ENCODE data around the gene SLC6A12. TPM values are rescaled to one million over a fixed set of nuclear protein-coding genes. Genes with fewer than 3 reads are reported as not detected.
A peak's percentile ranks its signal among the peaks of the same experiment; 100 is the strongest.

SLC6A12 gene
- total and polyA plus RNA-seq, 9 of the 15 experiments (the other 6 are each of a cell fraction or from before 2014, with no cell fraction given) = not detected

- DNase-seq (ENCODE audit: extremely low read depth in 1 of 4, low spot score in 3 of 4) = peak in 1 of 4 experiments; percentile 8
- no TSS peak for BruUV-seq (replicated peaks)
- H3K79me2 ChIP-seq (ENCODE audit: control insufficient read depth, insufficient read depth, low read length) = no peaks in the 10 kb centered on the region
- peaks cover 0 to 12% of the 10 kb centered on the region in 2 experiments; a peak in 3 of 5 replicates for H3K4me1 ChIP-seq (replicated peaks in 1 of 2; ENCODE audit: control insufficient read depth in 2 of 2, insufficient read depth in 2 of 2, low read length in 2 of 2)
- peaks cover 0 to 3% of the 10 kb centered on the region in 2 experiments; a peak in 2 of 5 replicates for H3K27me3 ChIP-seq (ENCODE audit: control insufficient read depth in 2 of 2, insufficient read depth in 2 of 2, low read length in 2 of 2)
- H3K9me1 ChIP-seq (ENCODE audit: control insufficient read depth, insufficient read depth, low read length) = no peaks in the 10 kb centered on the region
- ATAC-seq = peak; percentile 68
- TF ChIP-seq VEZF1 (CRISPR knock-in tag; IDR thresholded peaks at IDR 0.05) (peak; percentile 52; the same call in 1 of the 2 replicates), MYC (IDR thresholded peaks at IDR 0.05; ENCODE audit: low read depth, low read length) (no peak), MYC (CRISPR knock-in tag; IDR thresholded peaks at IDR 0.05; ENCODE audit: borderline replicate concordance, low read depth) (no peak)
- no peaks in the 10 kb centered on the region for H3K36me3 ChIP-seq (ENCODE audit: control insufficient read depth, insufficient read depth, low read length)
- ChIA-PET CTCF (ENCODE audit: low intra/inter-chr PET ratio) (no interaction called here), POLR2A (no interaction called here)
- no peaks in the 10 kb centered on the region for H4K20me1 ChIP-seq (replicated peaks; ENCODE audit: control insufficient read depth, insufficient read depth, low read length)
- H2AFZ ChIP-seq (ENCODE audit: low read depth, low read length) = peak within 1 kb of the TSS; percentile 43
- H3K27ac ChIP-seq (ENCODE audit: extremely low read depth, low read depth, low read length) = no peak within 1 kb of the TSS; the same call in 2 of the 3 replicates
- H3K9ac ChIP-seq (ENCODE audit: insufficient read depth in 1 of 2, low read depth in 2 of 2, low read length in 2 of 2) = no peak within 1 kb of the TSS
- no peak within 1 kb of the TSS for H3K4me2 ChIP-seq (ENCODE audit: insufficient read depth, low read length)
- no peaks in the 10 kb centered on the region for H3K9me3 ChIP-seq (replicated peaks; ENCODE audit: control insufficient read depth, insufficient read depth, low read depth, low read length)
- WGBS (ENCODE audit: insufficient coverage, low coverage, missing lambda C conversion rate) = 20% methylated on average over 5 of the region's 7 CpGs
- in situ Hi-C loops (cut with MboI) (no loop called here), intact Hi-C loops (cut with micrococcal nuclease) (no loop called here)
- no peak within 1 kb of the TSS for H3K4me3 ChIP-seq
- FAIRE-seq = no peak
These were observed 48.9 kb upstream of the SLC6A12 start, which contains the start of gene SLC6A13 for GRCh38 chr12:262817-263216. Gene SLC6A13 (minus strand): TSS chr12:262836. CDS start chr12:260052, 2,784 bp downstream.

- TF ChIP-seq SMC3 (conservative IDR thresholded peaks at IDR 0.05; ENCODE audit: insufficient read depth, low read depth, low read length) (no peak), KLF13 (tag; IDR thresholded peaks at IDR 0.05; ENCODE audit: borderline replicate concordance, low read depth) (no peak), ZNF79 (CRISPR knock-in tag; IDR thresholded peaks at IDR 0.05; ENCODE audit: low read depth) (no peak), TFAP4 (CRISPR knock-in tag; IDR thresholded peaks at IDR 0.05; ENCODE audit: borderline replicate concordance) (no peak), FOXP1 (CRISPR knock-in tag; IDR thresholded peaks at IDR 0.05) (no peak), ZBTB8A (IDR thresholded peaks at IDR 0.05; ENCODE audit: partially characterized antibody) (no peak), MEF2D (tag; conservative IDR thresholded peaks at IDR 0.05; ENCODE audit: low read depth) (no peak), HES1 (IDR thresholded peaks at IDR 0.05; ENCODE audit: low read depth) (no peak), BRD9 (IDR thresholded peaks at IDR 0.05; ENCODE audit: low read depth, partially characterized antibody) (no peak)
- no peak for ATAC-seq
- intact Hi-C loops (cut with micrococcal nuclease) (no loop called here), in situ Hi-C loops (cut with MboI) (no loop called here)
- Histone ChIP-seq H3K9me3 (replicated peaks; ENCODE audit: control insufficient read depth, insufficient read depth, low read depth, low read length) (no peaks in the 10 kb centered on the region), H3K9me1 (ENCODE audit: control insufficient read depth, insufficient read depth, low read length) (no peaks in the 10 kb centered on the region), H3K4me2 (ENCODE audit: insufficient read depth, low read length) (no peak overlapping the region), H3K4me3 (no peak overlapping the region), H3K4me1 (replicated peaks in 1 of 2; ENCODE audit: control insufficient read depth in 2 of 2, insufficient read depth in 2 of 2, low read length in 2 of 2) (peaks cover 0 to 12% of the 10 kb centered on the region in 2 experiments; a peak in 3 of 5 replicates), H3K79me2 (ENCODE audit: control insufficient read depth, insufficient read depth, low read length) (no peaks in the 10 kb centered on the region), H4K20me1 (replicated peaks; ENCODE audit: control insufficient read depth, insufficient read depth, low read length) (no peaks in the 10 kb centered on the region), H3K9ac (ENCODE audit: insufficient read depth in 1 of 2, low read depth in 2 of 2, low read length in 2 of 2) (no peak overlapping the region), H3K36me3 (ENCODE audit: control insufficient read depth, insufficient read depth, low read length) (no peaks in the 10 kb centered on the region), H2AFZ (ENCODE audit: low read depth, low read length) (no peak overlapping the region), H3K27me3 (ENCODE audit: control insufficient read depth in 2 of 2, insufficient read depth in 2 of 2, low read length in 2 of 2) (peaks cover 0 to 5% of the 10 kb centered on the region in 2 experiments; a peak in 2 of 5 replicates), H3K27ac (ENCODE audit: extremely low read depth, low read depth, low read length) (no peak overlapping the region)
- no peak for DNase-seq (ENCODE audit: extremely low read depth in 1 of 4, low spot score in 3 of 4)
- ChIA-PET POLR2A (no interaction called here), CTCF (ENCODE audit: low intra/inter-chr PET ratio) (no interaction called here)
- no peak for FAIRE-seq
- no TSS peak for BruUV-seq (replicated peaks)
These were observed 48.2 kb upstream of the SLC6A12 start for GRCh38 chr12:262113-262512.
